ENCODE measurements around the gene CTXND1. TPM values are rescaled to one million over a fixed set of nuclear protein-coding genes. Genes with fewer than 3 reads are reported as not detected.

Gene CTXND1
- total RNA-seq, 1 experiment from 2014 or later = not detected

GRCh38 chr15:80185152-80185551 is 66.9 kb downstream of the CTXND1 start:
- H3K27me3 ChIP-seq (ENCODE audit: insufficient read depth, low read length) = no peaks in the 10 kb centered on the region
- H4K20me1 ChIP-seq (ENCODE audit: control insufficient read depth, insufficient read depth, insufficient read length) = no peaks in the 10 kb centered on the region
- H2BK15ac ChIP-seq (ENCODE audit: low read depth, low read length) = no peak overlapping the region
- no peak overlapping the region for H4K5ac ChIP-seq (ENCODE audit: insufficient read length, low read depth, low read length)
- no peaks in the 10 kb centered on the region for H3K9me3 Mint-ChIP-seq
- H3K79me1 ChIP-seq (ENCODE audit: insufficient read depth, low read depth, low read length, poor library complexity, severe bottlenecking) = no peaks in the 10 kb centered on the region
- H4K8ac ChIP-seq (replicated peaks; ENCODE audit: insufficient read length, low read depth, low read length) = no peak overlapping the region
- peaks cover 13 to 26% (median 16%) of the 10 kb centered on the region in 3 experiments; a peak in 5 of 7 replicates for H3K36me3 Mint-ChIP-seq (ENCODE audit: insufficient read depth in 1 of 3, low read depth in 3 of 3)
- H3K79me2 ChIP-seq (ENCODE audit: insufficient read depth, low read length) = no peaks in the 10 kb centered on the region
- H2BK5ac ChIP-seq (ENCODE audit: insufficient read length, low read length) = no peak overlapping the region
- H3K4me3 Mint-ChIP-seq = no peak overlapping the region
- no peak overlapping the region for H3K4ac ChIP-seq (ENCODE audit: low read depth, low read length)
- H3K9ac ChIP-seq (ENCODE audit: extremely low read depth, insufficient read length, low read length) = no peak overlapping the region
- H3K4me1 ChIP-seq (ENCODE audit: insufficient read depth, low read length) = no peaks in the 10 kb centered on the region
- no peak for DNase-seq
- no peak overlapping the region for H3T11ph ChIP-seq (ENCODE audit: low read length)
- H3K27ac ChIP-seq (ENCODE audit: insufficient read length, low read depth, low read length) = no peak overlapping the region
- H2AK5ac ChIP-seq (ENCODE audit: insufficient read length, low read length) = no peak overlapping the region
- no peak overlapping the region for H4K91ac ChIP-seq (ENCODE audit: insufficient read length, low read depth, low read length)
- no peak overlapping the region for H3K23ac ChIP-seq (ENCODE audit: insufficient read length, low read depth, low read length)
- no peaks in the 10 kb centered on the region for H3K23me2 ChIP-seq (ENCODE audit: insufficient read length, low read depth, low read length, poor library complexity, severe bottlenecking)
- H3K27ac Mint-ChIP-seq = no peak overlapping the region
- H3K4me1 Mint-ChIP-seq = peaks cover 14% of the 10 kb centered on the region in 2 experiments
- H2BK20ac ChIP-seq (ENCODE audit: low read depth, low read length, poor library complexity, severe bottlenecking) = no peak overlapping the region
- H3K56ac ChIP-seq (ENCODE audit: insufficient read length, low read depth, low read length) = no peak overlapping the region
- H2BK120ac ChIP-seq (ENCODE audit: low read depth, low read length, poor library complexity, severe bottlenecking) = no peak overlapping the region
- H3K9me3 ChIP-seq (ENCODE audit: control insufficient read depth, low read depth, low read length) = no peaks in the 10 kb centered on the region
- TF ChIP-seq CTCF (conservative IDR thresholded peaks at IDR 0.05) = no peak
- no peak overlapping the region for H3K4me2 ChIP-seq (ENCODE audit: insufficient read depth, insufficient read length, low read length)
- WGBS (ENCODE audit: extremely low coverage, insufficient read length, low lambda C conversion rate) = no CpG with 5 or more reads among the region's 2 CpGs
- H3K14ac ChIP-seq (ENCODE audit: insufficient read depth, low read length) = no peak overlapping the region
- no peak overlapping the region for H2AFZ ChIP-seq (ENCODE audit: low read length)
- H3K18ac ChIP-seq (ENCODE audit: insufficient read length, low read depth, low read length) = no peak overlapping the region
- H3K27me3 Mint-ChIP-seq (ENCODE audit: low read depth) = no peaks in the 10 kb centered on the region
- no peak overlapping the region for H2BK12ac ChIP-seq (ENCODE audit: insufficient read length, low read depth, low read length)
